HCT116 (cell line): ENCODE results near the gene SPEF2. TPM values are rescaled to one million over a fixed set of nuclear protein-coding genes. Genes with fewer than 3 reads are reported as not detected.

Experiments used
- ATAC-seq: fragments of 200-7000 bp; cut with Tn5 transposase; 2 replicates; pipeline ENCODE4 v1.9.1; 2020; ENCODE audit warnings: mild to moderate bottlenecking, moderate library complexity
- BruUV-seq: library from RNA; stranded (reverse); fragments of 400-500 nt; replicated peaks from 2 replicates; lab custom pipeline; 2021; lab: Mats Ljungman, UMichigan
- CTCF ChIA-PET: fragments of 300-600 bp; sonication (Branson Sonifier 250); formaldehyde crosslinking; loops from one replicate; lab custom pipeline; 2021; ENCODE audit warnings: antibody characterized with exemption; lab: Charles Lee
- POLR2A ChIA-PET: fragments of 300-600, 350-600 bp; sonication (Branson Sonifier 250); formaldehyde crosslinking; loops from one replicate; lab custom pipeline; 2021; ENCODE audit warnings: antibody characterized with exemption; lab: Charles Lee
- RAD21 ChIA-PET, 2 experiments: fragments of 300-600 bp; sonication (Branson Sonifier 250); formaldehyde crosslinking; loops; one replicate each; lab custom pipeline; 2023; ENCODE audit warnings: low total read pairs in 2 of 2; ENCODE audit not compliant: uncharacterized antibody in 2 of 2, unreplicated experiment in 2 of 2, low non-redundant PET in 1 of 2; lab: Charles Lee
- DNase-seq: peaks from one replicate; pipeline ENCODE4 v3.0.0-alpha.2; 2010; ENCODE audit warnings: low read depth, low spot score
- H2AFZ ChIP-seq: fragments of 200-600 bp; shearing (Covaris generic), sonication (generic); 2 replicates; pipeline ENCODE4 v1.6.1; 2017; ENCODE audit warnings: low read depth, mixed run types, mixed read lengths, antibody characterized with exemption, low read length; ENCODE audit not compliant: poor library complexity, severe bottlenecking
- H3K27ac ChIP-seq: 2 replicates; pipeline ENCODE4 v1.5.1; 2012; ENCODE audit warnings: low read depth, low read length
- H3K27me3 ChIP-seq: fragments of 200-600 bp; sonication (generic); 2 replicates; pipeline ENCODE4 v1.6.1; 2016; ENCODE audit warnings: mixed run types, low read length, mixed read lengths; ENCODE audit not compliant: insufficient read depth
- H3K36me3 ChIP-seq, 2 experiments: fragments of 200-500 bp in 1 of 2; fragments of 200-600 bp in 1 of 2; sonication (Bioruptor generic) in 1 of 2; sonication (generic) in 1 of 2; 2 replicates each; pipeline versions ENCODE4 v1.5.1 to v1.6.1; 2014 to 2016; ENCODE audit warnings: low read length in 2 of 2, inconsistent platforms in 1 of 2, mixed read lengths in 1 of 2, mixed run types in 1 of 2; ENCODE audit not compliant: insufficient read depth in 2 of 2, control insufficient read depth in 1 of 2
- H3K4me1 ChIP-seq, 2 experiments: fragments of 200-600 bp in 1 of 2; sonication (generic) in 1 of 2; 2 replicates each; pipeline versions ENCODE4 v1.5.1 to v1.6.1; 2012 to 2017; ENCODE audit warnings: low read length in 2 of 2, inconsistent platforms in 1 of 2, mild to moderate bottlenecking in 1 of 2, mixed read lengths in 1 of 2, mixed run types in 1 of 2, moderate library complexity in 1 of 2; ENCODE audit not compliant: insufficient read depth in 2 of 2, control insufficient read depth in 1 of 2
- H3K4me2 ChIP-seq: fragments of 200-600 bp; sonication (generic); 2 replicates; pipeline ENCODE4 v1.6.1; 2017; ENCODE audit warnings: mixed run types, low read length, mixed read lengths
- H3K4me3 ChIP-seq, 2 experiments: fragments of 200-600 bp in 1 of 2; sonication (generic) in 1 of 2; replicated peaks in 1 of 2; 2 replicates each; pipeline ENCODE4 v1.5.1; 2011 to 2016; ENCODE audit warnings: low read length in 2 of 2, control low read depth in 1 of 2, low read depth in 1 of 2, mild to moderate bottlenecking in 1 of 2, mixed read lengths in 1 of 2, mixed run types in 1 of 2
- H3K79me2 ChIP-seq: fragments of 200-600 bp; sonication (generic); 2 replicates; pipeline ENCODE4 v1.6.1; 2017; ENCODE audit warnings: mild to moderate bottlenecking, mixed run types, low read length, moderate library complexity, mixed read lengths; ENCODE audit not compliant: insufficient read depth
- H3K9ac ChIP-seq: fragments of 200-600 bp; sonication (generic); 2 replicates; pipeline ENCODE4 v1.6.1; 2016; ENCODE audit warnings: low read length, mixed read lengths
- H3K9me2 ChIP-seq: fragments of 200-600 bp; sonication (generic), shearing (Covaris generic); 2 replicates; pipeline ENCODE4 v1.6.1; 2017; ENCODE audit warnings: mixed run types, mild to moderate bottlenecking, moderate library complexity; ENCODE audit not compliant: insufficient read depth
- H3K9me3 ChIP-seq, 2 experiments: fragments of 200-500 bp in 1 of 2; fragments of 200-600 bp in 1 of 2; sonication (Bioruptor generic) in 1 of 2; sonication (generic) in 1 of 2; 2 replicates each; pipeline ENCODE4 v1.6.1; 2014 to 2017; ENCODE audit warnings: low read length in 2 of 2, mixed read lengths in 2 of 2, inconsistent platforms in 1 of 2, low read depth in 1 of 2, mild to moderate bottlenecking in 1 of 2, mixed run types in 1 of 2, moderate library complexity in 1 of 2; ENCODE audit not compliant: control insufficient read depth in 1 of 2, insufficient read depth in 1 of 2
- H4K20me1 ChIP-seq: fragments of 200-600 bp; sonication (generic), shearing (Covaris generic); 2 replicates; pipeline ENCODE4 v1.6.1; 2017; ENCODE audit warnings: mixed run types, mild to moderate bottlenecking, moderate library complexity; ENCODE audit not compliant: insufficient read depth
- CBX3 ChIP-seq: IDR thresholded peaks from 2 replicates; pipeline ENCODE4 v1.6.1; 2012; ENCODE audit warnings: low read depth
- CEBPB ChIP-seq: IDR thresholded peaks from 2 replicates; pipeline ENCODE4 v1.6.1; 2012; ENCODE audit warnings: low read depth
- EZH2 ChIP-seq: fragments of 200-600 bp; sonication (generic); IDR thresholded peaks from 2 replicates; pipeline ENCODE4 v1.6.1; 2017; ENCODE audit warnings: antibody characterized with exemption, mixed run types
- EZH2phosphoT487 ChIP-seq: fragments of 200-600 bp; IDR thresholded peaks from 2 replicates; pipeline ENCODE4 v1.6.1; 2018; ENCODE audit warnings: antibody characterized with exemption, borderline replicate concordance
- FOSL1 ChIP-seq: IDR thresholded peaks from 2 replicates; pipeline ENCODE4 v1.6.1; 2012; ENCODE audit warnings: low read depth
- POLR2AphosphoS5 ChIP-seq: IDR thresholded peaks from 2 replicates; pipeline ENCODE4 v1.6.1; 2011; ENCODE audit warnings: mild to moderate bottlenecking, low read depth, low read length, moderate library complexity
- SIN3A ChIP-seq: IDR thresholded peaks from 2 replicates; pipeline ENCODE4 v1.6.1; 2012; ENCODE audit warnings: low read depth
- SP1 ChIP-seq: IDR thresholded peaks from 2 replicates; pipeline ENCODE4 v1.6.1; 2012; ENCODE audit warnings: low read depth
- SRF ChIP-seq: IDR thresholded peaks from 2 replicates; pipeline ENCODE4 v1.6.1; 2012; ENCODE audit warnings: low read depth
- YY1 ChIP-seq: IDR thresholded peaks from 2 replicates; pipeline ENCODE4 v1.6.1; 2011; ENCODE audit warnings: low read length, low read depth, moderate library complexity, mild to moderate bottlenecking; ENCODE audit not compliant: insufficient replicate concordance; ENCODE audit errors: extremely low read depth
- ZFX ChIP-seq: fragments of 450-650 bp; IDR thresholded peaks from 2 replicates; pipeline ENCODE4 v1.6.1; 2017
- intact Hi-C: fragments of 100-400 bp; cut with micrococcal nuclease; formaldehyde crosslinking; loops from 2 replicates; pipeline ENCODE4 v1.10.0; 2022
- total RNA-seq: library from RNA; stranded (reverse); gene quantifications from one replicate; pipeline ENCODE4 v1.2.1, GENCODE V29; 2021; ENCODE audit not compliant: unreplicated experiment
- TF ChIP-seq, protein P1 (sequence below): IDR thresholded peaks from 2 replicates; pipeline ENCODE4 v1.6.1; 2012; ENCODE audit warnings: low read depth

The SPEF2 gene
- total RNA-seq, 1 experiment from 2014 or later = 4.6 TPM

- TF ChIP-seq, protein P1, sequence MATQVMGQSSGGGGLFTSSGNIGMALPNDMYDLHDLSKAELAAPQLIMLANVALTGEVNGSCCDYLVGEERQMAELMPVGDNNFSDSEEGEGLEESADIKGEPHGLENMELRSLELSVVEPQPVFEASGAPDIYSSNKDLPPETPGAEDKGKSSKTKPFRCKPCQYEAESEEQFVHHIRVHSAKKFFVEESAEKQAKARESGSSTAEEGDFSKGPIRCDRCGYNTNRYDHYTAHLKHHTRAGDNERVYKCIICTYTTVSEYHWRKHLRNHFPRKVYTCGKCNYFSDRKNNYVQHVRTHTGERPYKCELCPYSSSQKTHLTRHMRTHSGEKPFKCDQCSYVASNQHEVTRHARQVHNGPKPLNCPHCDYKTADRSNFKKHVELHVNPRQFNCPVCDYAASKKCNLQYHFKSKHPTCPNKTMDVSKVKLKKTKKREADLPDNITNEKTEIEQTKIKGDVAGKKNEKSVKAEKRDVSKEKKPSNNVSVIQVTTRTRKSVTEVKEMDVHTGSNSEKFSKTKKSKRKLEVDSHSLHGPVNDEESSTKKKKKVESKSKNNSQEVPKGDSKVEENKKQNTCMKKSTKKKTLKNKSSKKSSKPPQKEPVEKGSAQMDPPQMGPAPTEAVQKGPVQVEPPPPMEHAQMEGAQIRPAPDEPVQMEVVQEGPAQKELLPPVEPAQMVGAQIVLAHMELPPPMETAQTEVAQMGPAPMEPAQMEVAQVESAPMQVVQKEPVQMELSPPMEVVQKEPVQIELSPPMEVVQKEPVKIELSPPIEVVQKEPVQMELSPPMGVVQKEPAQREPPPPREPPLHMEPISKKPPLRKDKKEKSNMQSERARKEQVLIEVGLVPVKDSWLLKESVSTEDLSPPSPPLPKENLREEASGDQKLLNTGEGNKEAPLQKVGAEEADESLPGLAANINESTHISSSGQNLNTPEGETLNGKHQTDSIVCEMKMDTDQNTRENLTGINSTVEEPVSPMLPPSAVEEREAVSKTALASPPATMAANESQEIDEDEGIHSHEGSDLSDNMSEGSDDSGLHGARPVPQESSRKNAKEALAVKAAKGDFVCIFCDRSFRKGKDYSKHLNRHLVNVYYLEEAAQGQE = no peak
- TF ChIP-seq EZH2phosphoT487 (no peak), POLR2AphosphoS5 (no peak), SRF (no peak), SP1 (no peak), FOSL1 (no peak), EZH2 (no peak), YY1 (no peak)
Measured at GRCh38 chr5:35804201-35804653, 186.6 kb downstream of the SPEF2 start (continued).

GRCh38 chr5:35804841-35805240 is 187.2 kb downstream of the SPEF2 start:
- ChIA-PET CTCF (no interaction called here), RAD21 (no interaction called here)
- Histone ChIP-seq H3K9ac (no peak overlapping the region), H3K79me2 (no peaks in the 10 kb centered on the region), H2AFZ (no peak overlapping the region), H3K9me2 (no peaks in the 10 kb centered on the region), H3K4me2 (no peak overlapping the region)
- intact Hi-C loops = no loop called here
- no peak for DNase-seq
- BruUV-seq = no TSS peak
- TF ChIP-seq FOSL1 (no peak), POLR2AphosphoS5 (no peak), CEBPB (no peak), YY1 (no peak), CBX3 (no peak), SRF (no peak), SIN3A (no peak), ZFX (no peak), EZH2 (no peak)
- TF ChIP-seq, protein P1 = no peak
- TF ChIP-seq, all 23 proteins: peak for 0
- Histone ChIP-seq H3K4me3 (no peak overlapping the region), H3K36me3 (no peaks in the 10 kb centered on the region), H3K4me1 (no peaks in the 10 kb centered on the region), H4K20me1 (no peaks in the 10 kb centered on the region), H3K27me3 (no peaks in the 10 kb centered on the region), H3K9me3 (no peaks in the 10 kb centered on the region), H3K27ac (no peak overlapping the region)
- POLR2A ChIA-PET = no interaction called here
- no peak for ATAC-seq
